Measurements from ENCODE around the gene SPOCK1. TPM values are rescaled to one million over a fixed set of nuclear protein-coding genes. Genes with fewer than 3 reads are reported as not detected.

The SPOCK1 gene
- total and polyA plus RNA-seq, 2 of the 13 experiments (the other 11 are each of a cell fraction or from before 2014, with no cell fraction given) = 0.18 to 0.29 TPM

DNA sequence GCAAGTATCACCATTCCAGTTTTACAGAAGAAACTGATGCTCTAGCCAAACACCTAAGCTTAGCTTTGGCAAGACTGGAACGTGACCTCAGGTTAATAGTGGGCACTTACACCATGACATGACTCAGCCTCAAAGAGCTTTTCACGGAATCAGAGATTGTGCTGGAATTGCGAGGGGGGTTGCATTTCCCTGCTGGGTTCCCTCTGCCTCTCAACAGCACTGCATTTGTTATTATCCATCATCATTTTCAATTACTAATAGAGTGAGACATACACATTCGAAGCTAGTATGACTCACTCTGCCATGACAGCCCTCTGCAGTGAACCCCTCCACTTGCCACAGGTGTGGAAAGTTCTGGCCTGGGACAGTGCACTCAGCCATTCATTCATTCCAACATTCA, 8.0 kb downstream of the SPOCK1 start (continued):
- no peak for TF ChIP-seq TRIM24 (CRISPR knock-in tag; IDR thresholded peaks at IDR 0.05)
- no peak for TF ChIP-seq TCF7 (IDR thresholded peaks at IDR 0.05; ENCODE audit: low read depth)
- TF ChIP-seq ZNF253 (CRISPR knock-in tag; IDR thresholded peaks at IDR 0.05; ENCODE audit: borderline replicate concordance) = no peak
- no peak for TF ChIP-seq DPF2 (CRISPR knock-in tag; IDR thresholded peaks at IDR 0.05; ENCODE audit: borderline replicate concordance, low read depth)
- TF ChIP-seq HNRNPL (IDR thresholded peaks at IDR 0.05; ENCODE audit: low read depth, low read length) = no peak

DNA sequence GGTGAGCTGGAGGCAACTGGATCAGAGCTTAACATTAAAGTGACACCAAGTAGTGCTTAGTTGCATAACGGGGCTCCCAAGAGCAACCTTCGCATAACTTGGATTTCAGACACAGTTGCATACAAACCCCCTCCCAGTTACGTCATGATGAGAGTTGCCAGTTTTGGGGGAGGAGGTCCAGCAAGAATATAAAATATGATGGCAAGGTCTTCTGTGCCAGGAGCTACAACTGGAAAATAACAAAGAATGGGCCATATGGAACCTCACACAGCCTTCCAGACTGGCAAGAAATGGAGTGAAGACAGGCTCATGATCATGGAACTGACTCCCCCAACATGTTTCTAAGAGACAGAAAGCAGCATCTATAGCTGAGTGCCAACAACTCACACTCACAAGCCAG, 8.5 kb downstream of the SPOCK1 start:
- WGBS (ENCODE audit: low lambda C conversion rate) = 28% methylated on average over 3 of the region's 3 CpGs
- no peaks in the 10 kb centered on the region for H4K20me1 ChIP-seq (ENCODE audit: insufficient read depth, low read length)
- no peak for TF ChIP-seq ZFAT (CRISPR knock-in tag; conservative IDR thresholded peaks at IDR 0.05)
- no peak for TF ChIP-seq GFI1 (CRISPR knock-in tag; IDR thresholded peaks at IDR 0.05; ENCODE audit: borderline replicate concordance)
- no peak for TF ChIP-seq ZNF160 (CRISPR knock-in tag; IDR thresholded peaks at IDR 0.05)
- TF ChIP-seq KAT8 (CRISPR knock-in tag; IDR thresholded peaks at IDR 0.05) = no peak
- no peak for TF ChIP-seq ZNF674 (CRISPR knock-in tag; IDR thresholded peaks at IDR 0.05; ENCODE audit: low read depth)
- TF ChIP-seq, protein P1, sequence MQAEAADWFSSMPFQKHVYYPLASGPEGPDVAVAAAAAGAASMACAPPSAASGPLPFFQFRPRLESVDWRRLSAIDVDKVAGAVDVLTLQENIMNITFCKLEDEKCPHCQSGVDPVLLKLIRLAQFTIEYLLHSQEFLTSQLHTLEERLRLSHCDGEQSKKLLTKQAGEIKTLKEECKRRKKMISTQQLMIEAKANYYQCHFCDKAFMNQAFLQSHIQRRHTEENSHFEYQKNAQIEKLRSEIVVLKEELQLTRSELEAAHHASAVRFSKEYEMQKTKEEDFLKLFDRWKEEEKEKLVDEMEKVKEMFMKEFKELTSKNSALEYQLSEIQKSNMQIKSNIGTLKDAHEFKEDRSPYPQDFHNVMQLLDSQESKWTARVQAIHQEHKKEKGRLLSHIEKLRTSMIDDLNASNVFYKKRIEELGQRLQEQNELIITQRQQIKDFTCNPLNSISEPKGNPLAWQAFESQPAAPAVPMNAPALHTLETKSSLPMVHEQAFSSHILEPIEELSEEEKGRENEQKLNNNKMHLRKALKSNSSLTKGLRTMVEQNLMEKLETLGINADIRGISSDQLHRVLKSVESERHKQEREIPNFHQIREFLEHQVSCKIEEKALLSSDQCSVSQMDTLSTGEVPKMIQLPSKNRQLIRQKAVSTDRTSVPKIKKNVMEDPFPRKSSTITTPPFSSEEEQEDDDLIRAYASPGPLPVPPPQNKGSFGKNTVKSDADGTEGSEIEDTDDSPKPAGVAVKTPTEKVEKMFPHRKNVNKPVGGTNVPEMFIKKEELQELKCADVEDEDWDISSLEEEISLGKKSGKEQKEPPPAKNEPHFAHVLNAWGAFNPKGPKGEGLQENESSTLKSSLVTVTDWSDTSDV (CRISPR knock-in tag; IDR thresholded peaks at IDR 0.05) = no peak
- TF ChIP-seq ZNF703 (CRISPR knock-in tag; IDR thresholded peaks at IDR 0.05; ENCODE audit: borderline replicate concordance) = no peak
- no peak for TF ChIP-seq ZNF264 (CRISPR knock-in tag; IDR thresholded peaks at IDR 0.05)
- H3K4me2 ChIP-seq (ENCODE audit: low read depth, low read length) = no peak overlapping the region
- POLR2A ChIA-PET = no interaction called here
- ATAC-seq (no peak), DNase-seq (ENCODE audit: low spot score) (no peak), FAIRE-seq (no peak)
- in situ Hi-C loops (cut with HindIII; ENCODE audit: extremely low pct_ligation_motif_present, low pct_unique_long_range_greater_than_20kb) = loop anchor here (10.0 kb wide), 2 partner anchors 146 to 176 kb away; no protein-coding TSS in a partner anchor
- intact Hi-C loops (cut with micrococcal nuclease; ENCODE audit: unreplicated experiment) = no loop called here
- H3K36me3 ChIP-seq (replicated peaks in 1 of 2; ENCODE audit: control insufficient read depth in 1 of 2, insufficient read depth in 2 of 2, low read length in 2 of 2) = no peaks in the 10 kb centered on the region
- H3K4me1 ChIP-seq (ENCODE audit: insufficient read depth, low read length) = no peaks in the 10 kb centered on the region
- no peaks in the 10 kb centered on the region for H3K27me3 ChIP-seq (ENCODE audit: control insufficient read depth in 1 of 2, insufficient read depth in 2 of 2, low read length in 2 of 2)
- no peak overlapping the region for H3K4me3 ChIP-seq (replicated peaks in 1 of 3; ENCODE audit: insufficient read depth in 1 of 3, low read depth in 2 of 3, low read length in 3 of 3)
- H2AFZ ChIP-seq (ENCODE audit: low read length) = no peak overlapping the region
- no TSS peak for BruUV-seq (replicated peaks)
- no peak overlapping the region for H3K27ac ChIP-seq (ENCODE audit: extremely low read length, insufficient read depth, low read length)
- H3K9me3 ChIP-seq (ENCODE audit: low read length) = no peaks in the 10 kb centered on the region
- no peak overlapping the region for H3K9ac ChIP-seq (ENCODE audit: insufficient read depth, low read depth, low read length)
- no peaks in the 10 kb centered on the region for H3K79me2 ChIP-seq (ENCODE audit: insufficient read depth, low read length)
- CTCF ChIA-PET (ENCODE audit: low intra/inter-chr PET ratio, low total read pairs) = no interaction called here
